Epithelial cell of proximal tubule (primary cell): Measurements from ENCODE around the gene KIAA0319L. TPM values are rescaled to one million over a fixed set of nuclear protein-coding genes. Genes with fewer than 3 reads are reported as not detected.

Source experiments
- DNase-seq: peaks from one replicate; pipeline ENCODE4 v3.0.0-alpha.2; 2011; ENCODE audit warnings: low read depth
- H3K4me3 ChIP-seq: 2 replicates; pipeline ENCODE4 v1.5.1; 2011; ENCODE audit warnings: low read depth, mild to moderate bottlenecking, low read length
- CTCF ChIP-seq: conservative IDR thresholded peaks from 2 replicates; pipeline ENCODE4 v1.5.1; 2012; ENCODE audit warnings: low read depth, mild to moderate bottlenecking, low read length
- total RNA-seq: library from RNA; depleted of rRNA; stranded (reverse); fragments of >200 nt; gene quantifications from 2 replicates; pipeline ENCODE4 v1.2.3, GENCODE V29; 2015

KIAA0319L gene
- total RNA-seq, 1 donor from 2014 or later, result 45.7 TPM

DNA sequence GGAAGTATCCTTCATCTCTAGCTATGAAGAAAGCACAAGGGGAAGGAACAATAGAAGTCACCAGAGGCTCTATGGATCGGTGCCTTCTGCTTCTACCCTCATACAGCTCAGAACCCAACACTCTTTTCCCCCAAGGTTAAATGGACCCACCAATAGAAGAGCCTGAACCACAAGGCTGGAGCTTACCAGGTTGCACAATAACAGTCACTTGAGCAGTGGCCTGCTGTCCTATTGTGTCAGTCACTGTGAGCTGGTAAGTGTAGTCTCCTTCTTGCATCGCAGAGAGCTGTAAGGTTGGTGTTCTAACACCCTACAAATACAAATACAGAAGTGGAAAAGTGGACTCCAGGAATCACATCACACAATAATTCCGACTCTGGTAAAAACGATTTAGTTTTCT lies 103.0 kb downstream of the KIAA0319L start:
- DNase-seq, result no peak
- TF ChIP-seq CTCF, result no peak
- H3K4me3 ChIP-seq, result no peak overlapping the region

- no peak for TF ChIP-seq CTCF
- DNase-seq, result no peak
- no peak overlapping the region for H3K4me3 ChIP-seq
Observed at GRCh38 chr1:35453031-35453430, 104.2 kb downstream of the KIAA0319L start.

DNA sequence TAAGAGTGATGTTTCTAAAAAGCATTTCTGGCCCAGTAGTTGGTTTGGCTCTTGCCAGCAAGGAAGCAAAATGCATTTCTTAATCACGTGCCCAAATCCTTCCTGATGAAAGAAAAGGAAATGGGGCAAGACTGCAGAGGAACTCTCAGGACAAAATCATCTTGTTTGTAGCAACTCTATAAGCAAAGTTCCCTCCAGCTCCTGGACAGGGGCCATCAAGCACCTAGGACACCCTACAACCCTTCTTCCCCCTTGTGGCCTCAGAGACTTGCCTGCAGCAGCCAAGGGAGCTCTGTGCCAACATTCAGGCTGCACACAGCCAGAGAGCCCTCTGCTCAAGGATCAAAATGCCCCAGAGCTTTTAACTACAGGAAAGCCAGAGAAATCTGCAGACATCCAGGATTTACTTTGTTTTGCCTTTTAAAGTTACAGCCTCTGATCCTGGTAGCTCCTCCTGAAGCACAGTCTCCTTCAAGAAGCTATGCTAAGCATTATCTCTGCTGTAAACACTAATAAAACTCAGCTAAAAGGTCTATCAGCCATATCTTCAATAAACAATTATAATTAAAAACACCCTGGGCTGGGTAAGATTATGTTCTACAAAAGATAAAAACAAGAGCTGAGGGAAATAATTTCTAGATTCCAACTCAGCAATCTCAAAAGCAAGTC lies 105.0 kb downstream of the KIAA0319L start:
- TF ChIP-seq CTCF, result peak; percentile 9

GRCh38 chr1:35451125-35451528 lies 106.1 kb downstream of the KIAA0319L start:
- peak; percentile 95 for TF ChIP-seq CTCF
- H3K4me3 ChIP-seq, result no peak overlapping the region

More for the DNA sequence above, 105.0 kb downstream of the KIAA0319L start:
- no peak for DNase-seq
- no peak overlapping the region for H3K4me3 ChIP-seq

GRCh38 chr1:35449334-35450008 lies 107.7 kb downstream of the KIAA0319L start:
- no peak overlapping the region for H3K4me3 ChIP-seq
- TF ChIP-seq CTCF, result no peak
- DNase-seq, result peak; percentile 48

More at GRCh38 chr1:35451125-35451528, 106.1 kb downstream of the KIAA0319L start:
- DNase-seq, result no peak

GRCh38 chr1:35448344-35448801 lies 108.8 kb downstream of the KIAA0319L start:
- no peak overlapping the region for H3K4me3 ChIP-seq
- DNase-seq, result peak; percentile 70
- no peak for TF ChIP-seq CTCF
